Stimulated activated CD4-positive, alpha-beta T cell treated with anti-CD3 and anti-CD28 coated beads, Interleukin-12 subunit alpha, Interleukin-12 subunit beta, amount 100 ng/mL, for 4 hours (primary cell): ENCODE measurements around the gene LMBR1.
"Not testable (repeated sequence)": the region's sequence is repeated elsewhere in the genome, so short reads cannot be mapped to it uniquely, and the experiment has no call there.

Source experiments
- DNase-seq: peaks from one replicate; pipeline ENCODE4 v3.0.0-alpha.2; 2020

Gene LMBR1

DNA sequence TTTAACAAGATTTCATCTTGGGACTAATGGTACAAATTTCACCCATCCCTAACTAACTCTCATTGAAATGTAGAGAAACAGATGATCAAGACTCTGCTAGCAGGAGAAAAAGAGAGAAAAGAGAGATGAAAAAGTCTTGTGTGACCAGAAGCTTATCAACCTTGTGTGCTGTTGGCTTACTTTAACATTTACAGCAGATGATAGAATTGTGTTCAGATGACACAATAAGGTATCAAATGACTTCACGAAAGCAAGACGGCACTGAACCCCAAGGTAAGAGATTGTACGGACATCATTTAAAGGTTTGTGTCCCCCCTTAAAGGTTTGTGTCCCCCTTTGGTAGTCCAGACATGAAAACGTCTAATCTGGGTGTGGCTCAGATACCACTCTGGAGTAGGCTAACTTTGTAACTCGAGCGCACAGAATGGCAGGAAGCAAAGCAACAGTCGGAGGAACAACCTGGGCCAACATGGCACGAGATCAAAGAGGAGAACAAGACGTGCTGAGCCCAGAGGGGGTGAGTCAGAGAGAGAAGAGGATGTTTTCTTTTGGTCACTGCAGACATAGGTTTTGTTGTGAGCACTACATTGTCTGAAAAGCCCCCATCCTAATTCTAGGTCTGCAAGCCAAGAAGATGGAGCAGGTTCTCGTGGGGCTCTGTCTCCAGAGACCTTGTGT, 10.4 kb upstream of the LMBR1 start:
- no peak for DNase-seq

DNA sequence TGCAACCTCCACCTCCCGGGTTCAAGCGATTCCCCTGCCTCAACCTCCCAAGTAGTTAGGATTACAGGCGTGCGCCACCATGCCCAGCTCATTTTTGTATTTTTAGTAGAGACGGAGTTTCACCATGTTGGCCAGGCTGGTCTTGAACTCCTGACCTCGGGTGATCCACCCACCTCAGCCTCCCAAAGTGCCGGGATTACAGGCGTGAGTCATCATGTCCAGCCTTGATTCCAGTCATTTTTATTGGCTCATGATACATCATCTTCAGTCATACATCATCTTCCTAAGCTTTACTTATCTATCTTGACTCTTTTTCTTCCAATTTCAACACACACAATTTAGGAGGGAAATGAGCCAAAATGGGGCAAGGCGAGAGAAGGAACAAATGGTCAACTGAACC, 7.1 kb upstream of the LMBR1 start:
- DNase-seq = not testable (repeated sequence)

DNA sequence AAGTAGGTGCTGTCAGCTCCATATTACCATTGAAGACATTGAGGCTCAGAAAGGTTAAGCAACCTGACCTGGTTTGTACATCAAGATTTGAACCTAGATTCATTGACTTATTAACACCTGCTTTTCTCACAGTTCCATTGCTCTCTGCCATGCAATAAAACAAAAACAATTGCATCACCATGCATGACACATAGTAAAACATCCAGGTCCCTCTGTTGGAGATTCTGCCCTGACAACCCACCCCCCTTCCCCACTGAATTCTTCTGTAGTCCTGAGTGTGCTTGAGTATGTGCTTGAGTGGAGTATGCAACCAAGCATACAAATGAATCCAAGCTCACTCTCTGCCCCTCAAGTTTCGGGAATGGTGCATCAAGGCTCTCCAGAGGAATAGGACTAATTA, 6.0 kb upstream of the LMBR1 start:
- no peak for DNase-seq

DNA sequence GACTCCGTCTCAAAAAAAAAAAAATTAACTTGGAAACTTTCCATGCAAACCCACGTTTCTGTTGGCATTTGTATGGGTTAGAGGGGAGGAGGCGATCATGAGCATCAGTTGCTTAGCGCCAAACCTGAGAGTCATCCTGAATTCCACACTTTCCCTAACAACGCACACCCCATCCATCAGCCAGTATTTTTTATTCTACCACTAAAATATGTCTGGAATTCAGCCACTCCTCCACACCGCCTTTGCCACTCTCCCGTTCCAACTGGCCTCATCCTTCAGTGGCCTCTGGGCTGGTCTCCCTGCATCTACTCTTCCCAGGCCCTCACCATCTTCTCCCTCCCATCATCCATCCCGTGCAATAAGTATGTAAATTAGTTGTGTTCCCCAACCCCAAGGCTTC, 4.7 kb upstream of the LMBR1 start:
- DNase-seq = no peak

DNA sequence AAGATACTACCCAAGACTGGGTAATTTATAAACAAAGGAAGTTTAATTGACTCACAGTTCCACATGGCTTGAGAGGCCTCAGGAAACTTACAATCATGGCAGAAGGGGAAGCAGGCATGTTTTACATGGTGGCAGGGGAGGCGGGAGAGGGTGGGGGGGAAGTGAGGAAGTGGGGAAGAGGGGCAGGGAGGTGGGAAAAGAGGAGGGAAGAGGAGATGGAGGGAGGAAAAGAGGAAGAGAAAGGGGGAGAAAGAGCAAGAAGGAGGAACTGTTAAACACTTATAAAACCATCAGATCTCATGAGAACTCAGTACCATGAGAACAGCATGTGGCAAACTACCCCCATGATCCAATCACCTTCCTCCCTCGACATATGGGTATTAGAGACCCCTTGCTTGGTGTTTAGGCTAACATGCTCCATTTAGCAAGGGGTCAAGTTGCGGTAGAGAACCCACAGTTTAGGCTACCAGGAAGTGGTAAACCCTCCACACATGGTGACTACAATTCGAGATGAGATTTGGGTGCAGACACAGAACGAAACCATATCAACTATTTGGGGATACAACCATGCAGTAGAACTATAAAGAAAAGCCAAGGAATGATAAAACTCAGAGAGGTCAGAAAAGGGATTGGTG, 3.5 kb upstream of the LMBR1 start:
- DNase-seq = no peak

DNA sequence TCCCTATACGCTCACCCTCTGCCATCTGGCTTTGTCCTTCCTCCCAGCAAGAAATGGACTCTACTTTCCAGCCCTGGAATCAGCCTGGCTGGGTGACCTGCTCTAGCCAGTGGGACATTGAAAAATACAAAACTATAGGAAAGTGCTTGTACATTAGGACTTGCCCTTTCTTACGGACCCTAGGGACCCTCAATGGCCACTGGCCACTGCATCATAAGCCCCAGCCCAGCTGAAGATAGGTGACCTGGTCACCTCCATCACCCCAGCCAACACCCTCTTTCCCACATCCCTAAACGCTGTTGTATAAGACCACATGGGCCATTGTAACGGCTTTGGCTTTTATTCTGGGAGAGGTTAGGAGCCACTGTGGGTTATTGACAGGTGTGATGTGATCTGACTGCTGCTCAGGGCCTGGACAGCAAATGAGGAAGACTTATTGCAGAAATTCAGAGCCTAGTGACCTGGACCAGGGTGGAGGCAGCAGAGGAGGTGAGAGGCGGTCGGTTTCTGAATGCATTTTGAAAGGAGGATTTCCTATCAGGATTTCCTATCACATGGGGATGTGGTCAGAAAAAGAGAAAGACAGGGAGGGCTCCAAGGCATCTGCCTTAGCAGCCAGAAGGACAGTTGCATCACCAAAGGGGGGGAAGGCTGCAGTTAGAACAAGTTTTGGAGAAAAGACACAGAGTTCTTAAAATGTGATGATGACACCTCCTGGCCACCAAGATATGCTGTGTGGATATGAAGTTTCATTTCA, 2.2 kb upstream of the LMBR1 start:
- DNase-seq = no peak

DNA sequence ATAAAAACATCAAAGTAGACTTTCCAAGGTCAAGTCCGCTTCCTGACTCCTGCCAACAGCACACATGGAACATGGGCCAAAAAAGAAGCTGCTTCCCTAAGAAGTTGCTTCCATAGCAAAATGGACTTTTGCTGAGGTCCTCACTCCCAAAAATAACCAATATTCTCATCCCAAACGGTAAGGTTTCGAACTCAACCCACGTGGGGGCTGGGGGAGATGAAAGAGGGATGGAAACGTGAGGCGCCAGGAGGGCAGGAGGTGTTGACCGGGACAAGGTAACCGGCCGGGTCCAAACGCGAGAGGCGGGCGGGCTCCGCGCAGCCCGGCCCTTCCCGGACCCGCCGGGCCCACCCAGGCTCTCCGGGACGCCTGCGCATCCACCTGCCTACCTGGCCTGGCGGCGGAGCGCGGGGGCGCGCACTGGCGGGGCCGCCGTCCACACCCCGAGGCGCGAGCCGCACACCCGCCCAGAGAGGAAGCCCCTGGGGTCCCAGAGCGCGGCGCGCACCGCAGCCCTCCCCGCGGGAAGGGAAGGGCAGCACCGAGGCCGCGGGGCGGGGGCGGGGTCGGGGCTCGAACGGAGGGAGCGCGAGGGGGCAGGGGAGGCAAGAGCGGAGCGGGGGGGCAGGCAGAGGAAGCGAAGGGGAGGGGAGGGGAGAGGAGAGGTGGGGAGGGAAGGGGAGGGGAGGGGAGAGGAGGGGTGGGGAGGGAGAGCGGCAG, 742 bp downstream of the LMBR1 start:
- peak; percentile 60 for DNase-seq

DNA sequence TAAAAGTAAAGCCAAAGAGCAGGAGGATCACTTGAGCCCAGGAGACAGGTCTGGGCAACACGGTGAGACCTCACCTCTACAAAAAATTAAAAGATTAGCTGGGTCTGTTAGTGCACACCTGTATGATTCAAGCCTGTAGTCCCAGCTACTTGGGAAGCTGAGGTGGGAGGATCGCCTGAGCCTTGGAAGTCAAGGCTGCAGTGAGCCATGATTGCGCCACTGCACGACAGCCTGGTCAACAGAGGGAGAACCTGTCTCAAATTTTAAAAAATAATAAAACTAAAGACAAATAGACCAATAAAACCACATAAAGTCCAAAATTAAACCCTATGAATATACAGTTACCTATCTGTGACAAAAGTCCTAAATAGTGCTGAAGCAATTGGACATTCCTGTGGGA, 3.2 kb downstream of the LMBR1 start:
- no peak for DNase-seq

DNA sequence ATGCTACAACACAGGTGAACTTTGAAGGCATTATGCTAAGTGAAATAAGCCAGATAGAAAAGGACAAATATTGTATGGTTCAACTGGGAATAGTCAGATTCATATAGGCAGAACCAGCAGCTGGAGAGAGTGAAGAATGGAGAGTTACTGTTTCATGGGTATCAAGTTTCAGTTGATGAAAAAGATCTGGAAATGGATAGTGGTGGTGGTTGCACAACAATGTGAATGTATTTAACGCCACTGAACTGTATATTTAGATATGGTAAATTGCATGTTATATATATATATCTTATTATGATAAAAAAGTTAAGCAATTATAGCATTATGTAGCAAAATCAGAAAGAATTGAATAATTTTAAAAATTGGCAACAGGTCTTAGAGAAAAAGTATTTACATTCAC, 3.9 kb downstream of the LMBR1 start:
- no peak for DNase-seq

DNA sequence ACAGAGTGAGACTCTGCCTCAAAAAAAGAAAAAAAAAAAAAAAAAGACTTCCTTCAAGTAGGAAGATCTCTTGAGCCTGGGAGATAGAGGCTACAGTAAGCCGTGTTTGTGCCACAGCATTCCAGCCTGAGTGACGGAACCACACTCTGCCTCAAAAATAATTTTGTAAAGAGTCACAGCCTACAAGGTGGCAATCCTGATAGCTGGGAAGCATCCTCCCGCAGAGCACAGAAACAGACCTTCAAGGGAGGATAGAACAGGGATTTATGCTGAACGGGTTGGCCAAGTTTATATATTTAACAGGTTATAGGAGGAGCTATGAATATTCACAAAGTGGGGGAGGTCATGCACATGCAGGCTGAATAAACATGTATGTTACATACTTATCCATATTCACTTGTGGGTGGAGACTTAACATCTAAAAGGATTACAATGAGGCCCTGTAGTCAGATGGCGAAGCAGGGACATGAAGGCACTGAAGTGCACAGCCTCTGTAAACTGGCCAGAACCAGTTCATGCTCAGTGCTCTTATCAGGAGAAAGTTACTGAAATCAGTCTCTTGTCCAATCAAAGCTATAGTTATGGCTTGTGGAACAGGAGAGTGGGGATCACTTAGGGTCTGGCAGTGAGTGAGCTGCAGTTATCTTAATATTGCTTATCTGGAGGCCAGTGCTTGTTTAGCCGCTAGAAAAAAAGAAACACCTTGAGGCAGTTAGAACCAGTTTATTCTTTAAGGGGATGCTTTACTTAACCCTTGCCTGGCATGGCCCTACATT, 6.8 kb downstream of the LMBR1 start:
- no peak for DNase-seq

DNA sequence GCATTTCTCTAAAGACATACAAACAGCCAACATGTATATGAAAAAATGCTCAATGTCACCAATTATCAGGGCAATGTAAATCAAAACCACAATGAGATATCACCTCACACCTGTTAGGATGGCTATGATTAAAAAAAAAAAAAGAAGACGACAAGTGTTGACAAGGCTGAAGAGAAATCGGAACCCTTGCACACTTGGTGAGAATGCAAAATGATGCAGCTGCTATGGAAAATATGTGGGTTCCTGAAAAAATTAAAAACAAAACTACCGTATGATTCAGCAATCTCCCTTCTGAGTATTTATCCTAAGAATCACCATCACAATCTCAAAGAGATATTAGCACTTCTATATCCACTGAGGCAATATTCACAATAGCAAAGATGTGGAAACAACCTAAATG, 11.3 kb downstream of the LMBR1 start:
- DNase-seq = no peak

DNA sequence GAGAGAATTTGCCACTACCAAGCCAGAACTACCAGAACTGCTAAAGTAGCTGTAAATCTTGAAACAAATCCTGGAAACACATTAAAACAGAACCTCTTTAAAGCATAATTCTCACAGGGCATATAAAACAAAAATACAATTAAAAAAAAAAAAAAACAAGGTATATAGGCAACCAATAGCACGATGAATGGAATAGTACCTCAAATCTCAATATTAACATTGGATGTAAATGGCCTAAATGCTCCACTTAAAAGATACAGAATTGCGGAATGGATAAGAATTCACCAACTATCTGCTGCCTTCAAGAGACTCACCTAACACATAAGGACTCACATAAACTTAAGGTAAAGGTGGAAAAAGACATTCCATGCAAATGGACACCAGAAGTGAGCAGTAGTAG, 17.2 kb downstream of the LMBR1 start:
- no peak for DNase-seq

DNA sequence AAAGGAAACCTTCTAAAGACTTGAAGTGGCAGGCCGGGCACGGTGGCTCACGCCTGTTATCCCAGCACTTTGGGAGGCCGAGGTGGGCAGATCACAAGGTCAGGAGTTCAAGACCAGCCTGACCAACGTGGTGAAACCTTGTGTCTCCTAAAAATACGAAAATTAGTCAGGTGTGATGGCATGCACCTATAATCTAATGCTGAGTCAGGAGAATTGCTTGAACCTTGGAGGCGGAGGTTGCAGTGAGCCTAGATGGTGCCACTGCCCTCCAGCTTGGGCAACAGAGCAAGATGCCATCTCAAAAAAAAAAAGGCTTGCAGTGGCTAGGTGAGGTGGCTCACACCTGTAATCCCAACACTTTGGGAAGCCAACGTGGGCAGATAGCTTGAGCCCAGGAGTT, 24.6 kb downstream of the LMBR1 start:
- DNase-seq = not testable (repeated sequence)

DNA sequence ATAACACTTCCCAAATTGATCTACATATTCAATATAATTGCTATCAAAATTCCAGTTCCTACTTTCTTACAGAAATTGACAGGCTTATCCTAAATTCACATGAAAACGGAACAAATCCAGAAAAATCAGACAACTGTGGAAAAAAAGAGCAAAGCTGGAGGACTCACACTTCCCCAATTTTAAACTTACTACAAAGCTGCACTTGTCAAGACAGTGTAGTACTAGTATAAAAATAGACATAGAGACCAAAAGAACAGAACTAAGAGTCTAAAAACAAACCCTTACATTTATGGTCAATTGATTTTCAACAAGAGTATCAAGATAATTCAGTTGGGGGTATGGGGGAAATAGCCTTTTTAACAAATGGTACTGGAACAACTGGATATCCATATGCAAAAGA, 27.5 kb downstream of the LMBR1 start:
- no peak for DNase-seq

DNA sequence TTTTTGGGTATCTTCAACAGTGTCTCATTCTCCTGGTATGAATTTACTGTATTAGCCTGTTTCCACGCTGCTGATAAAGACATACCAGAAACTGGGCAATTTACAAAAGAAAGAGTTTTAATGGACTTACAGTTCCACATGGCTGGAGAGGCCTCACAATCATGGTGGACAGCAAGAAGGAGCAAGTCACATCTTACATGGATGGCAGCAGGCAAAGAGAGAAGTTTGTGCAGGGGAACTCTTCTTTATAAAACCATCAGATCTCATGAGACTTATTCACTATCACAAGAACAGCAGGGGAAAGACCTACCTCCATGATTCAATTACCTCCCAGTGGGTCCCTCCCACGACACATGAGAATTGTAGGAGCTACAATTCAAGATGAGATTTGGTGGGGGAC, 31.0 kb downstream of the LMBR1 start:
- not testable (repeated sequence) for DNase-seq

DNA sequence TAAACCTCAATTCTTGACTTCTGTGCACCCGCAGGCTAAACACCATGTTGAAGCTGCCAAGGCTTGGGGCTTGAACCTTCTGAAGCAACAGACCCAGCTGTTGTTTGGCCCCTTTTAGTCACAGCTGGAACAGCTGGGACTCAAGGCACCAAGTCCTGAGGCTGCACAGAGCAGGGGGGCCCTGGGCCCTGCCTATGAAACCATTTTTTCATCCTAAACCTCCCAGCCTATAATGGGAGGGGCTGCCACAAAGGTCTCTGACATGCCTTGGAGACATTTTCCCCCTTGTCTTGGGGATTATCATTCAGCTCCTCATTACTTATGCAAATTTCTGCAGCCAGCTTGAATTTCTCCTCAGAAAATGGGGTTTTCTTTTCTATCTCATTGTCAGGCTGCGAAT, 31.8 kb downstream of the LMBR1 start:
- DNase-seq = no peak

DNA sequence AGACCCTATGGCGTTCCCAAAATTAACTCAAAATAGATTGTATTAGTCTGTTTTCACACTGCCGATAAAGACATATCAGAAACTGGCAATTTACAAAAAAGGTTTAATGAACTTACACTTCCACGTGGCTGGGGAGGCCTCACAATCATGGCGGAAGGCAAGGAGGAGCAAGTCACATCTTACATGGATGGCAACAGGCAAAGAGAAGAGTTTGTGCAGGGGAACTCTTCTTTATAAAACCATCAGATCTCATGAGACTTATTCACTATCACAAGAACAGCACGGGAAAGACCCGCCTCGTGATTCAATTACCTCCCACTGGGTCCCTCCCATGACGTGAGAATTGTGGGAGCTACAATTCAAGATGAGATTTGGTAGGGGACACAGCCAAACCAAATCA, 32.9 kb downstream of the LMBR1 start:
- not testable (repeated sequence) for DNase-seq

DNA sequence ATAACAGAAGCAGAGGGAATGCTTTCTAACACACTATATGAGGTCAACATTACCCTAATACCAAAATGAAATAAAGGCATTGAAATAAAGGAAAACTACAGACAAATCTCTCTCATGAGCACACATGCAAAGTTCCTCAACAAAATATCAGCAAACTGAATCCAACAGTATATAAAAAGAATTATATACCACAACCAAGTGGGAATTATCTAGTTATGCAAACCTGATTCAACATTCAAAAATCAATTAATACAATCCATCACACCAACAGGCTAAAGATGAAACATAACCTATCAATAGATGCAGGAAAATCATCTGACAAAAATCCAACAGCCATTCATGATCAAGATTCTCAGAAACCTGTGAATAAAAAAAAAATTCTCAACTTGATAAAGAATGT, 34.5 kb downstream of the LMBR1 start:
- no peak for DNase-seq

DNA sequence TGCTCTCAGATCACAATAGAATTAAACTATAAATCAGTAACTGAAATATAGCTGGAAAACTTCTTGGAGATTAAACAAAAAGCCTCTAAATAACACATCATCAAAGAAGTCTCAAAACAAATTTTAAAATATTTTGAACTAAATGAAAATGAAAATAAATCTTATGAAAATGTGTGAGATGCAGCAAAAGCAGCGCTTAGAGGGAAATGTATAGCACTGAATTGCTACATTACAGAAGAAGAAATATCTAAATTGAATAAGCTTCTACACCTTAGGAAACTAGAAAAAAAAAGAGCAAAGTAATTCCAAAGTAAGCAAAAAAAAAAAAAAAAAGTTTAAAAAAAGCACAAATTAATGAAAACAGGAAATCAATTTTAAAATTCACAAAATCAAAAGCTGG, 35.2 kb downstream of the LMBR1 start:
- DNase-seq = no peak

DNA sequence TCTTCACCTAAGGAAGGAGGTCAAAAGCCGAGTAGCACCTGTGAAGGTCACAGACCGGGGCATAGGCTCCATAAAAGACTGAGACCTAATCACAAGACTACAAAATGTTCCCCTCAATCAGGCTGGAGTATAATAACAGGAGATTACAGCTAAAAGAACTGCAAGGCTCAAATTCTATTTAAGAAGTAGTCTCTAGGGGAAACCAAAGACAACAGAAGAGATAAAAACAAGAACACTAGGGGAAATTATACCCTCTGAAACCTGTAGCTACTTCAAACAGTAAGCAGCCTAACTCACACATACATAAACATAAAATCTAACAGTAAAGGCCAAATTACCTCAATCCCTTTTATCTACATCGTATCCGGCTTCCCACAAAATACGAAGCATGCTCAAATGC, 38.3 kb downstream of the LMBR1 start:
- no peak for DNase-seq

DNA sequence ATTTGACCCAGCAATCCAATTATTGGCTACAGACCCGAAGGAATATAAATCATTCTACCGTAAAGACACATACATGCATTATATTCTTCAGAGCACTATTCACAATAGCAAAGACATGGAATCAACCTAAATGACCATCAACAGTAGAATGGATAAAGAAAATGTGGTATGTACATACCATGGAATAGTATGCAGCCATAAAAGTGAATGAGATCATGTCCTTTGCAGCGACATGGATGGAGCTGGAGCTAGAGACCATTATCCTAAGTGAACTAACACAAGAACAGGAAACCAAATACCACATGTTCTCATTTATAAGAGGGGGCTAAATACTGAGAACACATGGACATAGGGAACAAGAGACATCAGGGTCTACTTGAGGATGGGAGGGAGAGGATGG, 44.0 kb downstream of the LMBR1 start:
- DNase-seq = no peak

DNA sequence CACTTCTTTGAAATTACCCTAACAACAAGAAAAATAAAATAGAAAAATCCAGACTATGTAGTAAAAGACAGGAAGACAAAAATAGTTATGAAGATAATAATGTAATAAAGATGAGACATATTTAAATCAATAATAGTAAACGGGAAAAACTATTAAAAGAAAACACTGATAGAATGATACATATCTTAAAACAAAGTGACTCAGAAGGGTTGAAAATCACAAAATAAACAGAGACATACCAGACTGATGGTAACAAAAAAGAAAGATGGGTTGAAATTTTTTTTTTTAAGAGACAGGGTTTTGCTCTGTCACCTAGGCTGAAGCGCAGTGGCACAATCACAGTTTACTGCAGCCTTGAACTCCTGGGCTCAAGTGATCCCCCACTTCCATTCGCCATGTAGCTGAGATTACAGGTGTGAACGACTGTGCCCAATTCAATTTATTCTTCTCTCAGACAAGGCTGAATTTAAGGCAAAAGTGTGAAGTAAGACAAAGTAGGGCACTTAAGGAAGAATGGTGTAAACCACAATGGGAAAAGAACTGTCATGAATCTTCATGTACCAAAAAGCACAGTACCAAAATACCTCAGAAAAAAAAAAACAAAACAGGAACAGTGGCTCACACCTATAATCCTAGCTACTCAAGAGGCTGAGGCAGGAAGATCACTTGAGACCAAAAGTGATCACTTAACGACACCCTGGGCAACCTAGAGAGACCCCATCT, 47.4 kb downstream of the LMBR1 start:
- no peak for DNase-seq
